Esophagus muscularis mucosa (tissue), 4 donors: ENCODE results near the gene CNP. TPM values are rescaled to one million over a fixed set of nuclear protein-coding genes. Genes with fewer than 3 reads are reported as not detected.

Source experiments
- DNase-seq: peaks from one replicate; pipeline ENCODE4 v3.0.0-alpha.2; 2017; ENCODE audit errors: extremely low spot score
- H3K27ac ChIP-seq, 4 donors: fragments of 200-600 bp; sonication (generic); replicated peaks in 1 of 4; 1 replicate in 3 of 4; 2 replicates in 1 of 4; pipeline ENCODE4 v1.5.1; 2016 to 2019; ENCODE audit warnings: mild to moderate bottlenecking in 1 of 4
- H3K27me3 ChIP-seq, 4 donors: fragments of 200-600 bp; sonication (generic); one replicate each; pipeline versions ENCODE4 v1.5.1 to v1.6.0; 2016 to 2019
- H3K36me3 ChIP-seq, 4 donors: fragments of 200-600 bp; sonication (generic); one replicate each; pipeline ENCODE4 v1.5.1; 2016 to 2019
- H3K4me1 ChIP-seq, 4 donors: fragments of 200-600 bp; sonication (generic); one replicate each; pipeline ENCODE4 v1.5.1; 2016 to 2019
- H3K4me3 ChIP-seq, 4 donors: fragments of 200-600 bp; sonication (generic); 1 replicate in 2 of 4; 2 replicates in 2 of 4; pipeline ENCODE4 v1.5.1; 2016 to 2019; ENCODE audit warnings: mild to moderate bottlenecking in 4 of 4, moderate library complexity in 1 of 4
- H3K9me3 ChIP-seq, 4 donors: fragments of 200-600 bp; sonication (generic); 1 replicate in 3 of 4; 2 replicates in 1 of 4; pipeline ENCODE4 v1.5.1; 2016 to 2019
- CTCF ChIP-seq, 3 experiments: fragments of 200-600 bp in 2 of 3; fragments of 450-650 bp in 1 of 3; sonication (generic) in 2 of 3; IDR thresholded peaks; one replicate each; pipeline ENCODE4 v1.5.1; 2017 to 2019; ENCODE audit warnings: antibody characterized with exemption in 3 of 3, mild to moderate bottlenecking in 2 of 3, moderate library complexity in 1 of 3
- EP300 ChIP-seq: sonication (generic); formaldehyde crosslinking; IDR thresholded peaks from one replicate; pipeline ENCODE4 v1.6.1; 2017; ENCODE audit warnings: antibody characterized with exemption
- POLR2A ChIP-seq: fragments of 450-650 bp; IDR thresholded peaks from one replicate; pipeline ENCODE4 v1.6.1; 2017; ENCODE audit warnings: antibody characterized with exemption, moderate library complexity, mild to moderate bottlenecking, low read depth
- POLR2AphosphoS5 ChIP-seq, 2 donors: sonication (generic); formaldehyde crosslinking; IDR thresholded peaks; one replicate each; pipeline ENCODE4 v1.6.1; 2017; ENCODE audit warnings: antibody characterized with exemption in 2 of 2
- WGBS: methylation state at CpG from one replicate; pipeline ENCODE4 v1.1.5; 2018; 5-methylcytosine and 5-hydroxymethylcytosine counted together
- intact Hi-C: fragments of 100-400 bp; cut with DNase I; formaldehyde crosslinking; loops from one replicate; pipeline ENCODE4 v1.15.1; 2023
- total RNA-seq, 4 donors: library from RNA; depleted of rRNA; stranded (reverse); fragments of >200 nt; gene quantifications; one replicate each; pipeline versions ENCODE4 v1.1.0 to v1.2.1, GENCODE V29; 2016

The CNP gene
- total RNA-seq, 4 donors from 2014 or later: 68.9 to 101 (median 78.5) TPM

- H3K4me1 ChIP-seq: peaks cover 17 to 85% (median 81%) of the 10 kb centered on the region in 4 donors
- DNase-seq: no peak
- H3K9me3 ChIP-seq: no peaks in the 10 kb centered on the region
- 64% methylated on average over 15 of the region's 19 CpGs for WGBS
- no peak for TF ChIP-seq POLR2A
- no peak for TF ChIP-seq EP300
- peaks cover 64 to 96% (median 83%) of the 10 kb centered on the region in 4 donors for H3K36me3 ChIP-seq
- H3K4me3 ChIP-seq: no peak overlapping the region
- peak overlapping the region; percentile 49 to 76 (median 66) for H3K27ac ChIP-seq
- no peaks in the 10 kb centered on the region for H3K27me3 ChIP-seq
- intact Hi-C loops: no loop called here
These were observed 6.8 kb downstream of the CNP start for GRCh38 chr17:41973408-41973811.

- Histone ChIP-seq H3K27ac (peak overlapping the region; percentile 59 to 76 (median 67)), H3K27me3 (no peaks in the 10 kb centered on the region), H3K4me1 (peaks cover 17 to 79% (median 75%) of the 10 kb centered on the region in 4 donors), H3K4me3 (no peak overlapping the region), H3K9me3 (no peaks in the 10 kb centered on the region), H3K36me3 (peaks cover 62 to 96% (median 84%) of the 10 kb centered on the region in 4 donors)
- WGBS: 74% methylated on average over 6 of the region's 6 CpGs
- TF ChIP-seq POLR2AphosphoS5 (IDR thresholded peaks at IDR 0.05): no peak
- no peak for TF ChIP-seq CTCF (IDR thresholded peaks at IDR 0.05)
- TF ChIP-seq EP300: no peak
- no peak for TF ChIP-seq POLR2A
- intact Hi-C loops: no loop called here
- DNase-seq: no peak
These were observed 7.4 kb downstream of the CNP start for GRCh38 chr17:41974031-41974430.

GRCh38 chr17:41974658-41975057 is 8.1 kb downstream of the CNP start:
- DNase-seq: no peak
- no peaks in the 10 kb centered on the region for H3K27me3 ChIP-seq
- peaks cover 62 to 95% (median 86%) of the 10 kb centered on the region in 4 donors for H3K36me3 ChIP-seq
- intact Hi-C loops: no loop called here
- H3K4me3 ChIP-seq: no peak overlapping the region
- TF ChIP-seq POLR2AphosphoS5 (IDR thresholded peaks at IDR 0.05) (no peak), EP300 (no peak), POLR2A (no peak), CTCF (IDR thresholded peaks at IDR 0.05) (no peak)
- H3K9me3 ChIP-seq: no peaks in the 10 kb centered on the region
- 89% methylated on average over 3 of the region's 5 CpGs for WGBS
- peak overlapping the region; percentile 27 to 76 (median 67) for H3K27ac ChIP-seq
- peaks cover 17 to 72% (median 68%) of the 10 kb centered on the region in 4 donors for H3K4me1 ChIP-seq

GRCh38 chr17:41975099-41976083 is 8.8 kb downstream of the CNP start:
- Histone ChIP-seq H3K9me3 (no peaks in the 10 kb centered on the region), H3K27ac (peak overlapping the region; percentile 60 to 76 (median 70)), H3K27me3 (no peaks in the 10 kb centered on the region), H3K36me3 (peaks cover 69 to 98% (median 92%) of the 10 kb centered on the region in 4 donors), H3K4me3 (no peak overlapping the region), H3K4me1 (peaks cover 17 to 65% (median 61%) of the 10 kb centered on the region in 4 donors)
- 82% methylated on average over 7 of the region's 9 CpGs for WGBS
- no peak for TF ChIP-seq POLR2AphosphoS5 (IDR thresholded peaks at IDR 0.05)
- no peak for TF ChIP-seq CTCF (IDR thresholded peaks at IDR 0.05)
- TF ChIP-seq POLR2A: no peak
- DNase-seq: no peak
- intact Hi-C loops: no loop called here

GRCh38 chr17:41976142-41976768 is 9.7 kb downstream of the CNP start:
- H3K4me3 ChIP-seq: no peak overlapping the region
- peaks cover 17 to 57% (median 52%) of the 10 kb centered on the region in 4 donors for H3K4me1 ChIP-seq

More at GRCh38 chr17:41976142-41976768, 9.7 kb downstream of the CNP start:
- Histone ChIP-seq H3K36me3 (peaks cover 78 to 99% (median 98%) of the 10 kb centered on the region in 4 donors), H3K27ac (peak overlapping the region; percentile 60 to 76 (median 70)), H3K9me3 (no peaks in the 10 kb centered on the region), H3K27me3 (no peaks in the 10 kb centered on the region)
- TF ChIP-seq POLR2A: no peak
- peak in 1 of 2 donors; percentile 33 for TF ChIP-seq POLR2AphosphoS5 (IDR thresholded peaks at IDR 0.05)
- 64% methylated on average over 8 of the region's 11 CpGs for WGBS
- intact Hi-C loops: no loop called here
- DNase-seq: no peak
